22Rv1 (cell line): ENCODE results near the gene DDX23.

Source experiments
- CTCF ChIP-seq: fragments of 450-650 bp; IDR thresholded peaks from 2 replicates; pipeline ENCODE4 v1.5.1; 2017; ENCODE audit warnings: mild to moderate bottlenecking
- ZFX ChIP-seq: fragments of 450-650 bp; IDR thresholded peaks from 2 replicates; pipeline ENCODE4 v1.6.1; 2017; ENCODE audit warnings: antibody characterized with exemption, borderline replicate concordance

- no peak for TF ChIP-seq CTCF
- no peak for TF ChIP-seq ZFX
Observed at GRCh38 chr12:48828293-48828692, 23.7 kb downstream of the DDX23 start.
